Measurements from ENCODE around the gene FKBP14.

Gene FKBP14

DNA sequence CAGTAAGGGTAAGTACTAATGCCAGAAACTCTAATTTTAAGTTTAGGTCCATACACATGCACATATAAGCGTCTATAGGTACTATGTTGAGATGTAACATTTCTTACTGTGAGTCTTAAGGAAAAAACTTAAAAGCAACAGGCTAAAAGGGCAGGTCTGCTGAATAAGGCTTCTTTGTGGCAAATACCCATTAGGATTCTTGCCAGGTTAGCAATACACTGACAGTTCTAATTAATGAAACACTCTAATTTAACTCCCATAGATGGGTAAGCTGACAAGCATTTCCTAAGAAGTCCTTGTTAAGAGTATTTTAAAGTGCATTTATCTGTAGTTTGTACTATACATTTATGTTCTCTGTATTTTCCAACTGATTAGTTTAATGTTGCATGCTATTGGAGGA, 50.9 kb downstream of the FKBP14 start:
- Histone ChIP-seq H3K27me3 (ENCODE audit: low read length) (no peaks in the 10 kb centered on the region), H3F3A (ENCODE audit: insufficient read depth) (no peaks in the 10 kb centered on the region), H3K4me3 (ENCODE audit: insufficient read depth, low read length, poor library complexity, severe bottlenecking) (no peak overlapping the region), H3K79me2 (ENCODE audit: insufficient read depth, low read length) (no peaks in the 10 kb centered on the region), H3K9me3 (ENCODE audit: insufficient read depth, low read length) (no peaks in the 10 kb centered on the region), H2AFZ (ENCODE audit: low read depth, low read length, severe bottlenecking) (no peak overlapping the region), H3K36me3 (ENCODE audit: low read length) (no peaks in the 10 kb centered on the region), H3K9ac (ENCODE audit: low read length) (no peak overlapping the region), H3K27ac (ENCODE audit: low read depth, low read length) (no peak overlapping the region), H3K9me2 (replicated peaks; ENCODE audit: insufficient read depth, low read length) (no peaks in the 10 kb centered on the region), H3K4me2 (ENCODE audit: low read depth, low read length, poor library complexity, severe bottlenecking) (no peak overlapping the region), H4K20me1 (ENCODE audit: low read depth, low read length) (no peaks in the 10 kb centered on the region)
- TF ChIP-seq EZH2phosphoT487 (conservative IDR thresholded peaks at IDR 0.05; ENCODE audit: low read length): no peak
- TF ChIP-seq, protein P1, sequence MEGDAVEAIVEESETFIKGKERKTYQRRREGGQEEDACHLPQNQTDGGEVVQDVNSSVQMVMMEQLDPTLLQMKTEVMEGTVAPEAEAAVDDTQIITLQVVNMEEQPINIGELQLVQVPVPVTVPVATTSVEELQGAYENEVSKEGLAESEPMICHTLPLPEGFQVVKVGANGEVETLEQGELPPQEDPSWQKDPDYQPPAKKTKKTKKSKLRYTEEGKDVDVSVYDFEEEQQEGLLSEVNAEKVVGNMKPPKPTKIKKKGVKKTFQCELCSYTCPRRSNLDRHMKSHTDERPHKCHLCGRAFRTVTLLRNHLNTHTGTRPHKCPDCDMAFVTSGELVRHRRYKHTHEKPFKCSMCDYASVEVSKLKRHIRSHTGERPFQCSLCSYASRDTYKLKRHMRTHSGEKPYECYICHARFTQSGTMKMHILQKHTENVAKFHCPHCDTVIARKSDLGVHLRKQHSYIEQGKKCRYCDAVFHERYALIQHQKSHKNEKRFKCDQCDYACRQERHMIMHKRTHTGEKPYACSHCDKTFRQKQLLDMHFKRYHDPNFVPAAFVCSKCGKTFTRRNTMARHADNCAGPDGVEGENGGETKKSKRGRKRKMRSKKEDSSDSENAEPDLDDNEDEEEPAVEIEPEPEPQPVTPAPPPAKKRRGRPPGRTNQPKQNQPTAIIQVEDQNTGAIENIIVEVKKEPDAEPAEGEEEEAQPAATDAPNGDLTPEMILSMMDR (IDR thresholded peaks at IDR 0.05; ENCODE audit: insufficient read depth, low read length, poor library complexity, severe bottlenecking): no peak

DNA sequence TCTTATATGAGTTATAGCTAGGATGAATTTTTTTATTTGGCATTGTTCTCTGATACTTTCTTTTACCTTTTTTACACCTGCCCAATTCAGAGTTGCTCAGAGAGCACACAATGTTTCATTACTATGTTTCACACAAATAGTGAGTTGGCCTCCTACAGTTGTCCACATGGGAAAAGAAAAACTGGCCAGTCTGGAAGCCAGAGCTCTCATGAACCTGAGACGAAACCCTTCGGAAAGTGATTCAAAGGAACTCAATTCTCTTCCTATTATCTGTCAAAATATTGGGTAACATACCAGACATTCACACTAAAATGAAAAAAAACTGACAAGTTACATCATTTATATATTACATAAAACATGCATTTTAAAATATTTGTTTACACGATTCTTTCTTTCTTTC, 52.2 kb downstream of the FKBP14 start:
- no peak overlapping the region for H3K9ac ChIP-seq (ENCODE audit: low read length)
- no peaks in the 10 kb centered on the region for H3K9me2 ChIP-seq (replicated peaks; ENCODE audit: insufficient read depth, low read length)
- H3K79me2 ChIP-seq (ENCODE audit: insufficient read depth, low read length): no peaks in the 10 kb centered on the region
- TF ChIP-seq EZH2phosphoT487 (conservative IDR thresholded peaks at IDR 0.05; ENCODE audit: low read length): no peak
- TF ChIP-seq, protein P1 (IDR thresholded peaks at IDR 0.05; ENCODE audit: insufficient read depth, low read length, poor library complexity, severe bottlenecking): no peak
- H3K27me3 ChIP-seq (ENCODE audit: low read length): no peaks in the 10 kb centered on the region
- H2AFZ ChIP-seq (ENCODE audit: low read depth, low read length, severe bottlenecking): no peak overlapping the region
- H3K4me2 ChIP-seq (ENCODE audit: low read depth, low read length, poor library complexity, severe bottlenecking): no peak overlapping the region
- H3F3A ChIP-seq (ENCODE audit: insufficient read depth): no peaks in the 10 kb centered on the region
- H4K20me1 ChIP-seq (ENCODE audit: low read depth, low read length): no peaks in the 10 kb centered on the region
- no peak overlapping the region for H3K4me3 ChIP-seq (ENCODE audit: insufficient read depth, low read length, poor library complexity, severe bottlenecking)
- H3K9me3 ChIP-seq (ENCODE audit: insufficient read depth, low read length): no peaks in the 10 kb centered on the region
- H3K36me3 ChIP-seq (ENCODE audit: low read length): no peaks in the 10 kb centered on the region
- H3K27ac ChIP-seq (ENCODE audit: low read depth, low read length): no peak overlapping the region

DNA sequence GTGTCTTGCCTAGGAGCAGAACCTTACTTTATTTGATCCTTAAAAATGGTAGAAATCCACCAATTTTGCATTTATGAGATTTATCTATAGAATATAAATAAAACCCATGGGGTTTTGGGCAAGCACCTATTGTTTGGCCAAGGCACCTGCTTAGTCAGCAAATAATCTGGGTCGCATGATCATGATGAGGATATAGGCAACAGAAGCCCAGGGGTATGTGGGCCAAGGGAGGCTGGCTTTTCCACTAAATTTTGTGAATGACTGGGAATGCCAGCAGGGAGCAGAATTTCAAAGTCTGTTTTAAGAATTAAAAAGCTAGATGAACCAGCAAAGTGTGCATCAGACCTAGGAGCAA, 54.2 kb downstream of the FKBP14 start:
- Histone ChIP-seq H3K4me2 (ENCODE audit: low read depth, low read length, poor library complexity, severe bottlenecking) (no peak overlapping the region), H3K27me3 (ENCODE audit: low read length) (no peaks in the 10 kb centered on the region), H4K20me1 (ENCODE audit: low read depth, low read length) (no peaks in the 10 kb centered on the region), H3K27ac (ENCODE audit: low read depth, low read length) (no peak overlapping the region), H3K9me3 (ENCODE audit: insufficient read depth, low read length) (no peaks in the 10 kb centered on the region), H3K9me2 (replicated peaks; ENCODE audit: insufficient read depth, low read length) (no peaks in the 10 kb centered on the region), H3K79me2 (ENCODE audit: insufficient read depth, low read length) (no peaks in the 10 kb centered on the region), H3F3A (ENCODE audit: insufficient read depth) (no peaks in the 10 kb centered on the region), H2AFZ (ENCODE audit: low read depth, low read length, severe bottlenecking) (no peak overlapping the region), H3K36me3 (ENCODE audit: low read length) (no peaks in the 10 kb centered on the region), H3K4me3 (ENCODE audit: insufficient read depth, low read length, poor library complexity, severe bottlenecking) (no peak overlapping the region), H3K9ac (ENCODE audit: low read length) (no peak overlapping the region)
- TF ChIP-seq, protein P1 (IDR thresholded peaks at IDR 0.05; ENCODE audit: insufficient read depth, low read length, poor library complexity, severe bottlenecking): no peak
- no peak for TF ChIP-seq EZH2phosphoT487 (conservative IDR thresholded peaks at IDR 0.05; ENCODE audit: low read length)

Measured in SU-DHL-6 (cell line).